Measurements from ENCODE around the gene ACSF3. TPM values are rescaled to one million over a fixed set of nuclear protein-coding genes. Genes with fewer than 3 reads are reported as not detected.

Gene ACSF3
- total and polyA plus RNA-seq, 2 of the 4 experiments (the other 2 are of a cell fraction), result 9.5 to 14.2 TPM

DNA sequence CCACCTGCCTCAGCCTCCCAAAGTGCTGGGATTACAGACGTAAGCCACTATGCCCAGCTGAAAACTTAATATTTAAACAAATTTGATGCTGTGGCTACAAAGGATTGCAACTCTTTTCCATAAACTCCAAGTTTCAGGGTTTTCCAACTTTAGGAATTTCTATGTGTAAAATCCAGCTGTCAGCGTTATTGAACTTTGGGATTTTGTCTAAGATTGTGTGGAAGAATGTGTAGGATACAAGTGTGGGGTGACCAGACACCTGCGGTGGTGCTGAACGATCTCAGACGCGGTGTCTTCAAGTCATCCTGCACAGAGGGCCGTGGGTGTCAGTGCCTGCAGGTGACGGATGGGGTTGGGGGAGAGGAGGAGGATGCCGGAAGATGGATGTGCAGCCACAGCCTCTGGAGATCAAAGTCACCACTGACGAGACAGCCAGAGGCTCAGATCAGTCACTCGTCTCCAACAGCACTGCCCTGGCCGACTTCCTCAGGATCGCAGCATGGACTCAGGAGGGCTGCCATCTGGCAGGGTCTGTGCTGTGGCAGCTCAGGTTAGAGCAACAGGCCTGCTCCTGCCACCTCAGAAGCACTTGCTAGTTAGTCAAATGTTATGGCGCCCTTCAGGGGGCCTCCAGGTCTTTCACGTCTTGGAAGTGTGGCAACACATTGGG, 13.0 kb downstream of the ACSF3 start:
- in situ Hi-C loops (cut with MboI; ENCODE audit: low sequenced_read_pairs) (no loop called here), dilution Hi-C loops (cut with HindIII; ENCODE audit: low sequenced_read_pairs, unreplicated experiment) (no loop called here), intact Hi-C loops (cut with micrococcal nuclease) (no loop called here)
- ChIA-PET POLR2A (ENCODE audit: unreplicated experiment) (no interaction called here), CTCF (no interaction called here)
- no peaks in the 10 kb centered on the region for H3K27me3 ChIP-seq (ENCODE audit: control insufficient read depth, insufficient read depth, low read length)
- H2AK5ac ChIP-seq (ENCODE audit: low read depth, low read length), result no peak overlapping the region
- 67% methylated on average over 4 of the region's 15 CpGs; no CpG with 5 or more reads in 1 of the 2 experiments for WGBS, 2 experiments (ENCODE audit: extremely low coverage in 2 of 2, insufficient read length in 1 of 2)
- H2BK15ac ChIP-seq (ENCODE audit: low read depth, low read length), result no peak overlapping the region
- no peaks in the 10 kb centered on the region; the same call in 1 of the 2 replicates for H4K20me1 ChIP-seq (ENCODE audit: insufficient read depth, low read length)
- no peak overlapping the region for H3K4me3 ChIP-seq (ENCODE audit: insufficient read depth, low read depth, low read length)
- no peak overlapping the region for H3K14ac ChIP-seq (replicated peaks; ENCODE audit: low read depth, low read length)
- H3K4ac ChIP-seq (ENCODE audit: low read depth, low read length), result no peak overlapping the region
- H3K27ac ChIP-seq (ENCODE audit: insufficient read depth, low read length), result no peak overlapping the region
- no peak overlapping the region for H2BK5ac ChIP-seq (ENCODE audit: low read depth, low read length, poor library complexity, severe bottlenecking)
- no peaks in the 10 kb centered on the region for H3K9me1 ChIP-seq (ENCODE audit: insufficient read depth, low read length)
- H2BK20ac ChIP-seq (ENCODE audit: low read depth, low read length), result no peak overlapping the region
- ATAC-seq (ENCODE audit: low read depth) (no peak), DNase-seq (no peak)
- H3K79me1 ChIP-seq (ENCODE audit: low read depth in 1 of 2, low read length in 2 of 2), result peaks cover 9 to 14% of the 10 kb centered on the region in 2 experiments
- peaks cover 59% of the 10 kb centered on the region for H3K36me3 ChIP-seq (ENCODE audit: control insufficient read depth, insufficient read depth, low read length)
- no peak overlapping the region for H4K5ac ChIP-seq (ENCODE audit: low read depth, low read length)
- H2BK120ac ChIP-seq (ENCODE audit: low read depth, low read length), result no peak overlapping the region
- no peak overlapping the region for H3K56ac ChIP-seq (ENCODE audit: extremely low read depth, insufficient read depth, low read length)
- H3K9ac ChIP-seq (ENCODE audit: low read depth, low read length), result no peak overlapping the region
- BruUV-seq (replicated peaks), result no TSS peak
- TF ChIP-seq RCOR1 (IDR thresholded peaks at IDR 0.05; ENCODE audit: insufficient replicate concordance, low read length) (no peak), MAZ (IDR thresholded peaks at IDR 0.05; ENCODE audit: borderline replicate concordance, low read depth, low read length) (no peak), BHLHE40 (IDR thresholded peaks at IDR 0.05; ENCODE audit: low read depth, low read length) (no peak), POLR2A (IDR thresholded peaks at IDR 0.05; ENCODE audit: low read depth, low read length) (no peak), MAFK (IDR thresholded peaks at IDR 0.05; ENCODE audit: low read depth, low read length) (no peak), CEBPB (IDR thresholded peaks at IDR 0.05; ENCODE audit: low read depth, low read length) (no peak), NFE2L2 (IDR thresholded peaks at IDR 0.05; ENCODE audit: low read depth, low read length) (no peak), CHD1 (IDR thresholded peaks at IDR 0.05; ENCODE audit: low read depth, low read length) (no peak), FOS (IDR thresholded peaks at IDR 0.05; ENCODE audit: low read depth, low read length) (no peak), SMC3 (IDR thresholded peaks at IDR 0.05; ENCODE audit: low read depth, low read length) (no peak), RFX5 (IDR thresholded peaks at IDR 0.05; ENCODE audit: low read depth, low read length) (no peak), RAD21 (IDR thresholded peaks at IDR 0.05; ENCODE audit: low read length) (no peak)
- TF ChIP-seq, protein P1, sequence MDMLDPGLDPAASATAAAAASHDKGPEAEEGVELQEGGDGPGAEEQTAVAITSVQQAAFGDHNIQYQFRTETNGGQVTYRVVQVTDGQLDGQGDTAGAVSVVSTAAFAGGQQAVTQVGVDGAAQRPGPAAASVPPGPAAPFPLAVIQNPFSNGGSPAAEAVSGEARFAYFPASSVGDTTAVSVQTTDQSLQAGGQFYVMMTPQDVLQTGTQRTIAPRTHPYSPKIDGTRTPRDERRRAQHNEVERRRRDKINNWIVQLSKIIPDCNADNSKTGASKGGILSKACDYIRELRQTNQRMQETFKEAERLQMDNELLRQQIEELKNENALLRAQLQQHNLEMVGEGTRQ (IDR thresholded peaks at IDR 0.05; ENCODE audit: low read depth, low read length), result no peak
- TF ChIP-seq, protein P2, sequence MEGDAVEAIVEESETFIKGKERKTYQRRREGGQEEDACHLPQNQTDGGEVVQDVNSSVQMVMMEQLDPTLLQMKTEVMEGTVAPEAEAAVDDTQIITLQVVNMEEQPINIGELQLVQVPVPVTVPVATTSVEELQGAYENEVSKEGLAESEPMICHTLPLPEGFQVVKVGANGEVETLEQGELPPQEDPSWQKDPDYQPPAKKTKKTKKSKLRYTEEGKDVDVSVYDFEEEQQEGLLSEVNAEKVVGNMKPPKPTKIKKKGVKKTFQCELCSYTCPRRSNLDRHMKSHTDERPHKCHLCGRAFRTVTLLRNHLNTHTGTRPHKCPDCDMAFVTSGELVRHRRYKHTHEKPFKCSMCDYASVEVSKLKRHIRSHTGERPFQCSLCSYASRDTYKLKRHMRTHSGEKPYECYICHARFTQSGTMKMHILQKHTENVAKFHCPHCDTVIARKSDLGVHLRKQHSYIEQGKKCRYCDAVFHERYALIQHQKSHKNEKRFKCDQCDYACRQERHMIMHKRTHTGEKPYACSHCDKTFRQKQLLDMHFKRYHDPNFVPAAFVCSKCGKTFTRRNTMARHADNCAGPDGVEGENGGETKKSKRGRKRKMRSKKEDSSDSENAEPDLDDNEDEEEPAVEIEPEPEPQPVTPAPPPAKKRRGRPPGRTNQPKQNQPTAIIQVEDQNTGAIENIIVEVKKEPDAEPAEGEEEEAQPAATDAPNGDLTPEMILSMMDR (conservative IDR thresholded peaks at IDR 0.05; ENCODE audit: low read depth, low read length), result no peak
- TF ChIP-seq, protein P3, sequence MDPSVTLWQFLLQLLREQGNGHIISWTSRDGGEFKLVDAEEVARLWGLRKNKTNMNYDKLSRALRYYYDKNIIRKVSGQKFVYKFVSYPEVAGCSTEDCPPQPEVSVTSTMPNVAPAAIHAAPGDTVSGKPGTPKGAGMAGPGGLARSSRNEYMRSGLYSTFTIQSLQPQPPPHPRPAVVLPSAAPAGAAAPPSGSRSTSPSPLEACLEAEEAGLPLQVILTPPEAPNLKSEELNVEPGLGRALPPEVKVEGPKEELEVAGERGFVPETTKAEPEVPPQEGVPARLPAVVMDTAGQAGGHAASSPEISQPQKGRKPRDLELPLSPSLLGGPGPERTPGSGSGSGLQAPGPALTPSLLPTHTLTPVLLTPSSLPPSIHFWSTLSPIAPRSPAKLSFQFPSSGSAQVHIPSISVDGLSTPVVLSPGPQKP (IDR thresholded peaks at IDR 0.05; ENCODE audit: borderline replicate concordance, low read depth, low read length), result no peak
- no peak overlapping the region for H2AFZ ChIP-seq (replicated peaks; ENCODE audit: low read length, poor library complexity)
- no peak overlapping the region for H4K91ac ChIP-seq (ENCODE audit: insufficient read depth, low read depth, low read length)
- no peaks in the 10 kb centered on the region for H3K4me1 ChIP-seq (ENCODE audit: control insufficient read depth, insufficient read depth, low read length)
- H3K23ac ChIP-seq (ENCODE audit: low read depth, low read length), result no peak overlapping the region
- no peak overlapping the region for H3K18ac ChIP-seq (ENCODE audit: low read depth, low read length)
- no peak overlapping the region for H3K4me2 ChIP-seq (ENCODE audit: low read depth, low read length)
- no peak overlapping the region for H4K8ac ChIP-seq (ENCODE audit: low read depth in 2 of 2, low read length in 2 of 2)
- H3K9me3 ChIP-seq (ENCODE audit: control insufficient read depth, insufficient read depth, low read length), result no peaks in the 10 kb centered on the region
- no peak overlapping the region for H2AK9ac ChIP-seq (replicated peaks; ENCODE audit: low read depth, low read length, poor library complexity)
